Tibial nerve (tissue), 4 donors: ENCODE results near the gene ALAD.

Source experiments
- CTCF ChIP-seq, 5 experiments: fragments of 200-600 bp in 3 of 5; fragments of 450-650 bp in 2 of 5; sonication (generic) in 3 of 5; IDR thresholded peaks; one replicate each; pipeline ENCODE4 v1.5.1; 2016 to 2019; ENCODE audit warnings: antibody characterized with exemption in 5 of 5, mild to moderate bottlenecking in 3 of 5, moderate library complexity in 2 of 5
- EP300 ChIP-seq, 2 donors: sonication (generic); formaldehyde crosslinking; IDR thresholded peaks; one replicate each; pipeline ENCODE4 v1.6.1; 2017; ENCODE audit warnings: antibody characterized with exemption in 2 of 2, mild to moderate bottlenecking in 1 of 2
- POLR2A ChIP-seq, 2 donors: fragments of 450-650 bp; IDR thresholded peaks; one replicate each; pipeline ENCODE4 v1.6.1; 2017; ENCODE audit warnings: antibody characterized with exemption in 2 of 2, mild to moderate bottlenecking in 2 of 2, moderate library complexity in 2 of 2

- TF ChIP-seq CTCF (IDR thresholded peaks at IDR 0.05) (no peak), POLR2A (IDR thresholded peaks at IDR 0.05) (no peak), EP300 (IDR thresholded peaks at IDR 0.05) (no peak)
Measured at GRCh38 chr9:113395000-113395861, 5.9 kb downstream of the ALAD start.
